Endothelial cell of umbilical vein (primary cell): ENCODE results near the gene RNGTT. TPM values are rescaled to one million over a fixed set of nuclear protein-coding genes. Genes with fewer than 3 reads are reported as not detected.

Source experiments
- BruUV-seq: library from RNA; stranded (reverse); fragments of 400-500 nt; replicated peaks from 2 replicates; lab custom pipeline; 2021; lab: Mats Ljungman, UMichigan
- CTCF ChIA-PET: fragments of 300-600, 350-600 bp; sonication (Branson Sonifier 250); formaldehyde crosslinking; loops from one replicate; lab custom pipeline; 2021; ENCODE audit warnings: antibody characterized with exemption, inconsistent platforms; lab: Charles Lee
- POLR2A ChIA-PET: fragments of 300-600, 350-600 bp; sonication (Branson Sonifier 250); formaldehyde crosslinking; loops from one replicate; lab custom pipeline; 2021; ENCODE audit warnings: antibody characterized with exemption, inconsistent platforms; lab: Charles Lee
- DNase-seq: peaks from one replicate; pipeline ENCODE4 v3.0.0-alpha.2; 2011; ENCODE audit warnings: low read depth, low spot score
- FAIRE-seq: peaks from 2 replicates; lab custom pipeline; 2011; peaks lifted over from hg19 to GRCh38; lab: Jason Lieb, UNC
- H2AFZ ChIP-seq: 2 replicates; pipeline ENCODE4 v1.6.0; 2012; ENCODE audit warnings: low read depth, low read length, control low read depth, inconsistent platforms
- H3K27ac ChIP-seq: 2 replicates; pipeline ENCODE4 v1.5.1; 2011; ENCODE audit warnings: low read depth, mild to moderate bottlenecking, control low read depth, low read length, moderate library complexity; ENCODE audit not compliant: insufficient read depth
- H3K27me3 ChIP-seq, 2 experiments: 2 replicates each; pipeline versions ENCODE4 v1.6.0 to v1.6.1; 2011; ENCODE audit warnings: low read length in 2 of 2, mixed read lengths in 1 of 2; ENCODE audit not compliant: control insufficient read depth in 2 of 2, insufficient read depth in 2 of 2
- H3K36me3 ChIP-seq, 2 experiments: 2 replicates in 1 of 2; 3 replicates in 1 of 2; pipeline ENCODE4 v1.5.1; 2011; ENCODE audit warnings: low read length in 2 of 2, mild to moderate bottlenecking in 1 of 2, moderate library complexity in 1 of 2; ENCODE audit not compliant: control insufficient read depth in 2 of 2, insufficient read depth in 2 of 2; ENCODE audit errors: extremely low read depth in 1 of 2
- H3K4me1 ChIP-seq: 3 replicates; pipeline ENCODE4 v1.5.1; 2011; ENCODE audit warnings: mild to moderate bottlenecking, low read length; ENCODE audit not compliant: control insufficient read depth, insufficient read depth; ENCODE audit errors: extremely low read depth
- H3K4me2 ChIP-seq: 2 replicates; pipeline ENCODE4 v1.6.1; 2011; ENCODE audit warnings: low read length, control low read depth, mixed read lengths; ENCODE audit not compliant: insufficient read depth
- H3K4me3 ChIP-seq, 3 experiments: fragments of 200-600 bp in 1 of 3; sonication (generic), shearing (Covaris generic) in 1 of 3; replicated peaks in 1 of 3; 2 replicates each; pipeline ENCODE4 v1.5.1; 2011 to 2016; ENCODE audit warnings: control low read depth in 3 of 3, low read length in 3 of 3, mild to moderate bottlenecking in 2 of 3, inconsistent platforms in 1 of 3, low read depth in 1 of 3, moderate library complexity in 1 of 3; ENCODE audit not compliant: insufficient read depth in 1 of 3
- H3K79me2 ChIP-seq: 2 replicates; pipeline ENCODE4 v1.6.0; 2012; ENCODE audit warnings: low read length, inconsistent platforms; ENCODE audit not compliant: control insufficient read depth, insufficient read depth
- H3K9ac ChIP-seq: replicated peaks from 2 replicates; pipeline ENCODE3; 2011; ENCODE audit warnings: low read length, control low read depth; ENCODE audit not compliant: insufficient read depth; ENCODE audit errors: extremely low read depth
- H3K9me1 ChIP-seq: replicated peaks from 3 replicates; pipeline ENCODE4 v1.6.0; 2011; ENCODE audit warnings: mild to moderate bottlenecking, low read length; ENCODE audit not compliant: control insufficient read depth, insufficient read depth; ENCODE audit errors: extremely low read depth
- H3K9me3 ChIP-seq: replicated peaks from 2 replicates; pipeline ENCODE4 v1.5.1; 2012; ENCODE audit warnings: low read length, inconsistent platforms; ENCODE audit not compliant: control insufficient read depth, insufficient read depth
- H4K20me1 ChIP-seq: replicated peaks from 2 replicates; pipeline ENCODE3; 2011; ENCODE audit warnings: mild to moderate bottlenecking, low read length; ENCODE audit not compliant: control insufficient read depth, insufficient read depth; ENCODE audit errors: extremely low read depth
- EZH2 ChIP-seq: IDR thresholded peaks from 2 replicates; pipeline ENCODE4 v1.6.1; 2012; ENCODE audit warnings: borderline replicate concordance, low read depth, mild to moderate bottlenecking, moderate library complexity, low read length, inconsistent platforms; ENCODE audit not compliant: severe bottlenecking
- FOS ChIP-seq: IDR thresholded peaks from 2 replicates; pipeline ENCODE4 v1.6.1; 2011; ENCODE audit warnings: mild to moderate bottlenecking, low read length, moderate library complexity, borderline replicate concordance; ENCODE audit not compliant: insufficient read depth
- GATA2 ChIP-seq: IDR thresholded peaks from 2 replicates; pipeline ENCODE4 v1.7.0; 2011; ENCODE audit warnings: low read depth, mild to moderate bottlenecking, moderate library complexity, mixed read lengths, low read length; ENCODE audit not compliant: insufficient read length, insufficient read depth
- JUN ChIP-seq: IDR thresholded peaks from 2 replicates; pipeline ENCODE4 v1.6.1; 2011; ENCODE audit warnings: borderline replicate concordance, low read depth; ENCODE audit not compliant: insufficient read length, insufficient read depth
- MYC ChIP-seq: IDR thresholded peaks from one replicate; pipeline ENCODE4 v1.6.1; 2011; ENCODE audit warnings: mild to moderate bottlenecking, low read depth, low read length
- POLR2A ChIP-seq: IDR thresholded peaks from 2 replicates; pipeline ENCODE4 v1.6.1; 2012; ENCODE audit warnings: low read depth, mild to moderate bottlenecking, control low read depth, low read length
- POLR2AphosphoS5 ChIP-seq: IDR thresholded peaks from 2 replicates; pipeline ENCODE4 v1.6.1; 2012; ENCODE audit warnings: low read depth, mild to moderate bottlenecking, control low read depth, low read length, moderate library complexity; ENCODE audit not compliant: insufficient read depth
- dilution Hi-C: fragments of 300-500 bp; cut with MboI; formaldehyde crosslinking; loops from one replicate; pipeline ENCODE4 v1.15.0; 2019; ENCODE audit warnings: low sequenced_read_pairs; ENCODE audit not compliant: extremely low pct_ligation_motif_present
- intact Hi-C: fragments of 100-400 bp; cut with micrococcal nuclease; formaldehyde crosslinking; loops from one replicate; pipeline ENCODE4 v1.10.0; 2022
- polyA plus RNA-seq, 4 experiments: library from polyadenylated mRNA; depleted of rRNA in 3 of 4; stranded (reverse) in 3 of 4; unstranded in 1 of 4; fragments of >200 nt; gene quantifications; 2 replicates each; pipeline versions ENCODE4 v1.2.1 to v1.2.3, GENCODE V29; 2011 to 2012; ENCODE audit warnings: missing spikeins in 1 of 4
- total RNA-seq: library from RNA; stranded (reverse); gene quantifications from 2 replicates; pipeline ENCODE4 v1.2.3, GENCODE V29; 2021
- TF ChIP-seq, protein P1 (sequence below): IDR thresholded peaks from 2 replicates; pipeline ENCODE4 v1.6.1; 2011; ENCODE audit not compliant: insufficient read depth, insufficient read length
- TF ChIP-seq, protein P2 (sequence below), 2 donors: IDR thresholded peaks; 1 replicate in 1 of 2; 2 replicates in 1 of 2; pipeline ENCODE4 v1.5.1; 2011; ENCODE audit warnings: low read length in 2 of 2, mild to moderate bottlenecking in 2 of 2, moderate library complexity in 2 of 2, control low read depth in 1 of 2, inconsistent platforms in 1 of 2, low read depth in 1 of 2; ENCODE audit not compliant: insufficient read depth in 1 of 2; ENCODE audit errors: extremely low read depth in 1 of 2

Gene RNGTT
- total and polyA plus RNA-seq, 2 donors (not counting 3 experiments of a cell fraction or from before 2014, with no cell fraction given), result 2.1 to 13.1 TPM

DNA sequence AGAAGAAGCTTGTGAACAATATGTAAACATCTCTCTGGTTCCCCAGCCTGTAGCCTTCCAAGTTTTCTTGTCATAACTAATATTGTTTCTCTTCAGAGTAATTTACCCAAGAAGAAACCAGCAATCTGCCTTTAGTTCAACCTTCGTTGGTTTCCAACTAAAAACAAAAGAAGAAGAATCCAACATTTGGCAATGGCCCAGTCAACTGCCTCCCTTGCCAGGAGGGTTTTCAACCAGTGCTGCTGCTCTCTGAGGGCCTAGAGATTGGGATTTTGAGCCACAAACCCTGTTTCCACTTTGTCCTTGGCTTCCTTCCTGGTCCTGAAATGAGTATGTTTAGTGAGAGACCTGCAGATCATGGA lies 401.5 kb downstream of the RNGTT start:
- FAIRE-seq, result no peak
- no peaks in the 10 kb centered on the region for H4K20me1 ChIP-seq
- no peaks in the 10 kb centered on the region for H3K4me1 ChIP-seq
- H3K36me3 ChIP-seq, result no peaks in the 10 kb centered on the region
- H3K9ac ChIP-seq, result no peak overlapping the region
- dilution Hi-C loops (no loop called here), intact Hi-C loops (no loop called here)
- ChIA-PET CTCF (no interaction called here), POLR2A (no interaction called here)
- H3K27ac ChIP-seq, result no peak overlapping the region
- no peaks in the 10 kb centered on the region for H3K9me3 ChIP-seq
- H3K4me2 ChIP-seq, result no peak overlapping the region
- no peak overlapping the region for H3K4me3 ChIP-seq
- DNase-seq, result no peak
- no peaks in the 10 kb centered on the region for H3K9me1 ChIP-seq
- no peak overlapping the region for H2AFZ ChIP-seq
- no peaks in the 10 kb centered on the region for H3K79me2 ChIP-seq
- TF ChIP-seq GATA2 (no peak), POLR2AphosphoS5 (no peak), MYC (no peak), FOS (no peak), EZH2 (no peak), JUN (no peak), POLR2A (no peak)
- TF ChIP-seq, protein P1, sequence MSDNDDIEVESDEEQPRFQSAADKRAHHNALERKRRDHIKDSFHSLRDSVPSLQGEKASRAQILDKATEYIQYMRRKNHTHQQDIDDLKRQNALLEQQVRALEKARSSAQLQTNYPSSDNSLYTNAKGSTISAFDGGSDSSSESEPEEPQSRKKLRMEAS, result no peak
- TF ChIP-seq, protein P2, sequence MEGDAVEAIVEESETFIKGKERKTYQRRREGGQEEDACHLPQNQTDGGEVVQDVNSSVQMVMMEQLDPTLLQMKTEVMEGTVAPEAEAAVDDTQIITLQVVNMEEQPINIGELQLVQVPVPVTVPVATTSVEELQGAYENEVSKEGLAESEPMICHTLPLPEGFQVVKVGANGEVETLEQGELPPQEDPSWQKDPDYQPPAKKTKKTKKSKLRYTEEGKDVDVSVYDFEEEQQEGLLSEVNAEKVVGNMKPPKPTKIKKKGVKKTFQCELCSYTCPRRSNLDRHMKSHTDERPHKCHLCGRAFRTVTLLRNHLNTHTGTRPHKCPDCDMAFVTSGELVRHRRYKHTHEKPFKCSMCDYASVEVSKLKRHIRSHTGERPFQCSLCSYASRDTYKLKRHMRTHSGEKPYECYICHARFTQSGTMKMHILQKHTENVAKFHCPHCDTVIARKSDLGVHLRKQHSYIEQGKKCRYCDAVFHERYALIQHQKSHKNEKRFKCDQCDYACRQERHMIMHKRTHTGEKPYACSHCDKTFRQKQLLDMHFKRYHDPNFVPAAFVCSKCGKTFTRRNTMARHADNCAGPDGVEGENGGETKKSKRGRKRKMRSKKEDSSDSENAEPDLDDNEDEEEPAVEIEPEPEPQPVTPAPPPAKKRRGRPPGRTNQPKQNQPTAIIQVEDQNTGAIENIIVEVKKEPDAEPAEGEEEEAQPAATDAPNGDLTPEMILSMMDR (IDR thresholded peaks at IDR 0.05; ENCODE audit: extremely low read depth in 1 of 2, insufficient read depth in 1 of 2, low read depth in 1 of 2, low read length in 2 of 2), result no peak
- peaks cover 0 to 2% of the 10 kb centered on the region in 2 experiments for H3K27me3 ChIP-seq
- BruUV-seq, result no TSS peak
